ENCODE data around the gene TAF4B.
"Not testable (repeated sequence)": the region's sequence is repeated elsewhere in the genome, so short reads cannot be mapped to it uniquely, and the experiment has no call there.

The TAF4B gene

GRCh38 chr18:26225022-26225693 is 1.1 kb upstream of the TAF4B start:
- FAIRE-seq (no peak), DNase-seq (ENCODE audit: insufficient read length, low spot score) (no peak)
- TF ChIP-seq CTCF (IDR thresholded peaks at IDR 0.05; ENCODE audit: insufficient read depth, missing control alignments) = no peak

- FAIRE-seq (no peak), DNase-seq (ENCODE audit: insufficient read length, low spot score) (no peak)
- no peak for TF ChIP-seq CTCF (IDR thresholded peaks at IDR 0.05; ENCODE audit: insufficient read depth, missing control alignments)
Observed at GRCh38 chr18:26225915-26226228, 373 bp upstream of the TAF4B start.

GRCh38 chr18:26227051-26227670 is 916 bp downstream of the TAF4B start:
- FAIRE-seq (no peak), DNase-seq (ENCODE audit: insufficient read length, low spot score) (no peak)
- no peak for TF ChIP-seq CTCF (IDR thresholded peaks at IDR 0.05; ENCODE audit: insufficient read depth, missing control alignments)

- TF ChIP-seq CTCF (IDR thresholded peaks at IDR 0.05; ENCODE audit: insufficient read depth, missing control alignments) = no peak
- DNase-seq (ENCODE audit: insufficient read length, low spot score) (no peak), FAIRE-seq (no peak)
Observed at GRCh38 chr18:26228562-26229260, 2.5 kb downstream of the TAF4B start.

GRCh38 chr18:26230497-26230896 is 4.3 kb downstream of the TAF4B start:
- FAIRE-seq (no peak), DNase-seq (ENCODE audit: insufficient read length, low spot score) (no peak)
- no peak for TF ChIP-seq CTCF (IDR thresholded peaks at IDR 0.05; ENCODE audit: insufficient read depth, missing control alignments)

- no peak for DNase-seq (ENCODE audit: insufficient read length, low spot score)
- TF ChIP-seq CTCF (IDR thresholded peaks at IDR 0.05; ENCODE audit: insufficient read depth, missing control alignments) = no peak
- no peak for FAIRE-seq
Observed at GRCh38 chr18:26233208-26233607, 7.0 kb downstream of the TAF4B start.

- not testable (repeated sequence) for DNase-seq (ENCODE audit: insufficient read length, low spot score); FAIRE-seq
Observed at GRCh38 chr18:26237363-26237762, 11.1 kb downstream of the TAF4B start.

GRCh38 chr18:26238718-26239117 is 12.5 kb downstream of the TAF4B start:
- not testable (repeated sequence) for DNase-seq (ENCODE audit: insufficient read length, low spot score); FAIRE-seq

- FAIRE-seq; DNase-seq (ENCODE audit: insufficient read length, low spot score): not testable (repeated sequence)
Observed at GRCh38 chr18:26242392-26242791, 16.1 kb downstream of the TAF4B start.

GRCh38 chr18:26245434-26245833 is 19.2 kb downstream of the TAF4B start:
- not testable (repeated sequence) for FAIRE-seq; DNase-seq (ENCODE audit: insufficient read length, low spot score)

Data from D721Med (cell line).